ENCODE data around the gene LYRM4.

Gene LYRM4

GRCh38 chr6:5260661-5261544, at the start of gene LYRM4, which contains the start of gene FARS2:
Gene LYRM4 (minus strand): TSS chr6:5260950. CDS start chr6:5260733, 217 bp downstream.
Gene FARS2 (plus strand): TSS chr6:5261513.
- peak; percentile 89 for DNase-seq (ENCODE audit: low spot score)

DNA sequence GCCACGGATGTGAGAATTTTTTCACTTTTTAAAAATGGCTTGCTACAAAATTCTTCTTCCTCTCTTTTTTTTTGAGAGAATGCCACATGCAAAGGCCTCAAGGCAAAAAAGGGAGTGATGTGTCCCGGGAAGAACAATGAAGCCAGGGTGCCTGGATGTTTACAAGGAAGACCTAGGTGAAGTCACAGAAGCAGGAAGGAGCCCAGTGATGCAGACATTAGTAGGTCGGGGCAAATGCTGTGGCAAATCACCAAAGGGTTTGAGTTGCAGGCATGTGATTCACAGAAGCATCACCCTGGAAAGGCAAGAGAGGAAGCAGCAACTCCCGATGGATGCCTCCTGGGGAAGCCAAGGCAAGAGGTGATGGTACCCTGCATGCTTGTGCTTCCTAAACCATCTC, 47.3 kb upstream of the LYRM4 start:
- DNase-seq (ENCODE audit: low spot score), result no peak

GRCh38 chr6:5307058-5307457, 46.3 kb upstream of the LYRM4 start:
- DNase-seq (ENCODE audit: low spot score), result no peak

DNA sequence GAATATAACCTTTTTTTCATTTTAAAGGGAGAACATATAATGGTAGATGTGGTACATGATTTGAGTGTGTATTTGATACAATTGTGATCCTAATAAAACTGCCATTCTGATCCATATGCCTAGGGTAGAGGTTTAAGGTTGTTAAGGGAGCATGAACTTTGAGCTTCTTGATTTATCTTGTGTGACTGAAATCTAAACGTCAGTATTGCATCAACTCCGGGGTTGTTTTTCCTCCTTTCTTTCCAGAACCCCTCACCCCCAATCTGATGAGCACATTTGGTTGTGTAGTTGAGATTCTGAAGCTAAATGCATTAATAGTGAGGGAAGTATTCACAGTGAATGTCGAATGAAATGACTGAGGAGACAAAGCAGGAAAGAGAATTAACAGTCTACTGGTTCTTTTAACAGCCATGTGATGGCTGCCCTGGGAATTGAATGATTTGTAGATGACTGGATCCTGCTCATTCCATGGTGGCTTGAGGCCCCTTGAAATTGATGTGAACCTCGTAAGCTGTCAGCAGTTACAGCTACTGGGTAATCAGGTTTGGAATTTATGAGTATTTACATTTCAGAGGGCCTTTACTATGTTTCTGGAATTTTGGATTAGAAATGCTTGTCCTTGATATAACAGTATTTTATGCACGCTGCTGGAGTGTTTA, 45.3 kb upstream of the LYRM4 start:
- no peak for DNase-seq (ENCODE audit: low spot score)

DNA sequence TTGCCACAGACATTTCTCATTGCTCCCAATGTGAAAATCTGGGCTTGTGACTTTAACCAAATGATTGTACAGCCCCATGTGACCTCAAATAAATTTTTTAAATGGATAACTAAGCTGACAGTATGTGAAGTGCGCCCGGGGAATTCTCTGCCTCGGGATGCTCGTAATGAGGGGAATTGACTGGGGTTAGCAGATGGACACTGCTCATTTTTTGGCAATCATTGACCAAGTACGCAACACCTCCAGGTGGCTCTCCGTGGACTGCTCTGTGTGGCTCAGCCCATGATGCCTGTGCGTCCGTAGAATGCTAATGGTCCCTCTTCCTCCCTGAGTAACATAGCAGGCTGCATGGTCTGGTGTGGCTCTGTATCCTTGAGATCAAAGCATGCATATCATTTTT, 42.9 kb upstream of the LYRM4 start:
- DNase-seq (ENCODE audit: low spot score), result no peak

- DNase-seq (ENCODE audit: low spot score), result peak; percentile 80
These were observed 42.4 kb upstream of the LYRM4 start for GRCh38 chr6:5302995-5303622.

DNA sequence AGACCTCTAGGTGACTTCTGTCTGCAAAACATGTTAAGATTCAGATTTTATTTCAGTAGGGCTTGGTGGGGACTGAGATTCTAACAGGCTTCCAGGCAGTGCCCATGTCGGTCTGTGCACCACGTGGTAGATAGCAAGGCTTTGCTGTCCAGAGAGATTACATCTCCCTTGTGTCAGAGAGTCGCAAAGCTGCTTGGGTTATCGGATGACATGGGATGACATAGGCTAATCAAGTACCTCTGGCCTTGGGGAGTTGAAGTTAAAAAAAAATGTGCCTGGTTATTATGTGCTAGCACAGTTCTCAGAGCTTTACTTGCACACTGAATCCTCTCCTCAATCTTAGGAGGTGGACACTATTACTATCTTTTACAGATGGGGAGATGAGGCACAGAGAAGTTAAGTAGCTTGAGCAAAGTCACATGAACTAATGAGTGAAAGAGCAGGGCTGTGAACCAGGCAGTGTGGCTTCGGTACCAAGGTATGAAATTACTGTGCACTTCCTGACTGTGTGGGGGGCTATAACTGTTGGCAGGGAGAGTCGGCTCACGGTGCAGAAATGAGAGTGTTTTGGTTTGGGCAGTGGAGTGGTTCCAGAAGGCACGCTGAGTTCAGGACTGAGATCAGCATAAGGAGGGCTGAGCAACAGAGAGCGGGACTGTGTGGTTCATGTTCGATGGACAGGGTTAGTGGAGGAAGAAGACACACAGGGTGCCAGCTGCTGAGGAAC, 41.6 kb upstream of the LYRM4 start:
- peak; percentile 93 for DNase-seq (ENCODE audit: low spot score)

DNA sequence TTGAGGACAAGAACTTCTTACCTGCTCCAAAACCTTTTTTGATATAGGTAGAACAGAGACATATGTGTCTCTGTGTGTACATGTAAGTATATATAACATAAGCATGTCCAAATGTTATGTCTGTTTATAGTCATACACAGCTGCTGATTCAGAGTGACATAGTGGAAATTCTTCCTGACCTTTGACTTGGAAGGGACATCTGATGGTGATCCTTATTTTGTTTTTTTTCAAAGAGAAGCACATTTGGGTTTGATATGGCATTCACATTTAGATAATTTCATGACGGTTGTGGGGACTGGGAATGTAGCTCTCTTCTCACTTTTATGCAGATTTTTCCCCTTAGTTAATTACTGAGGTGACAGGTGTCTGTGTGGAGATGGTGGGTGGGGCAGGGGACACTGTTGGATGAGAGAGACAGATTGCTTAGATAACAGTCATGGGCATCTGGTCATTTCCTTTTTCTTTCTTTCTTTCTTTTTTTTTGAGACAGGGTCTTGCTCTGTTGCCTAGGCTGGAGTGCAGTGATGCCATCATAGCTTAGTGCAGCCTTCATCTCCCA, 39.5 kb upstream of the LYRM4 start:
- DNase-seq (ENCODE audit: low spot score), result no peak

DNA sequence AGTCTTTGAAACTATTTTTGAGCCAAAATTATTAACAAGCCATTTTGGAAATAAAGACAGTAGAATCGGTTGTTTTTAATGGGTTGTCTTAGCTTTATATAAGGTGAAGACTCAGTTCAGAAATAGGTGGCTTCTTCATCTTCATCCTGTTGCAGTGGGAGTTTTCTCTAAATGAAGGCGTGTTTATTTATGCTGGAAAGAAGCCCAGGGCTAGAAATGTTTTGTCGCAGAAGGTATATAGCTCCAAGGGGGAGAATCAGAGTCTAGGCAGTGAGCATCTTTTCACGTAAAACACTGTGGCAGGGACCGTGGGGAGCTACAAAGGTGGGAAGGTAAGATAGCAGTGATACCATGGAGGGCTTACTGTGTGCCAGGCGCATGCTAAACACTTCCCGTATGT, 34.9 kb upstream of the LYRM4 start:
- DNase-seq (ENCODE audit: low spot score), result no peak

DNA sequence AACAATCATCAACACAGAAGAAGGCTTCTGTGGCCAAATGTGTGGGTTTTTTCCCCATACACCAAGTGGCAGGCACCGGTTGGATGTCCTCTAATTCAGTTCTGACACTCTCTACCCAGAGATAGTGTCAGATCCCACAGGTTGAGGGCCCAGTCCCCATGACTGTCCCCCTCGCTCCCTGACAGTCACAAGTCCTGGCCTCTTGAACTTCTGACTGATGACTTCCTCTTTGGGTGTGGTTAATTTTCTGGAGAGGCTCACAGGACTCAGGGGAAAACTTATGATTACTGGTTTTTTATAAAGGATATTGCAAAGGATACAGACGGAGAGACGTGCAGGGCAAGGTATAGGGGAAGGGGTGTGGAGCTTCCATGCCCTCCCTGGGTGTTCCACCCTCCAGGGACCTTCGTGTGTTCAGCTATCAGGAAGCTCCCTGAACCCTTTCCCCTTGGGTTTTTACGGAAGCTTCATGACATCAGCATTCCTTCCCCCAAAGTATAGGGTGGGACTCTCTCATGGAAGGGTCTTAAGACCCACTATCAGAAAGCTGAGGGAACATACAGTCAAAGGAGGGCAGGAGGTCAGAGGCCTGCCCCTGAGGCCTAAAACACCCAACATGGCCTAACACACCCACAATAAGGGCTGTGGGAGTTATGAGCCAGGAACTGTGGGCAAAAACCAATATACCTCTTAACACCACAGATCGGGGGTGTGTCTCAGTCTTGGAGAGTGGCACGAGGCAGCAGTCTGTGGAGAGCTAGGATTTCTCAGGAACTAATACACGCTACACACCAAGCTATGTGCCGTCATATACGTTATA, 33.9 kb upstream of the LYRM4 start:
- peak; percentile 31 for DNase-seq (ENCODE audit: low spot score)

DNA sequence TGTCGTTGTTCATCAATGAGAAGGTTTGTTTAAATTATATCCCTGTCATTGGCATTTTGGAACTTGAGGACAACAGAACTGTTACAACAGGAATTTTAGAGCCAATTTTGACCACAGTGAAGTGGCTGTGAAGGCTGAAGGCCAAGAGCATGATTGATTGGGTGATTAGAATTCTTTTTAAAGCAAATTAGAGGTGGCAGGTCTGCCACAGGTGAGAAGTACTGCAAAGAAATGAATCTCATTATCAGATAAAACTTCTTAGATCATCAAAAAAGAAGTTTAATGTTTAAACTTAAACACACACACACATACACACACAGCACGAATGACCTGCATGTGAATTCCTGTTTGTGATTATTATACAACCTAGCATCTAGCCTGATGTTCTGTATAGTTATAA, 32.9 kb upstream of the LYRM4 start:
- no peak for DNase-seq (ENCODE audit: low spot score)

GRCh38 chr6:5292154-5292553, 31.4 kb upstream of the LYRM4 start:
- DNase-seq (ENCODE audit: low spot score), result no peak

DNA sequence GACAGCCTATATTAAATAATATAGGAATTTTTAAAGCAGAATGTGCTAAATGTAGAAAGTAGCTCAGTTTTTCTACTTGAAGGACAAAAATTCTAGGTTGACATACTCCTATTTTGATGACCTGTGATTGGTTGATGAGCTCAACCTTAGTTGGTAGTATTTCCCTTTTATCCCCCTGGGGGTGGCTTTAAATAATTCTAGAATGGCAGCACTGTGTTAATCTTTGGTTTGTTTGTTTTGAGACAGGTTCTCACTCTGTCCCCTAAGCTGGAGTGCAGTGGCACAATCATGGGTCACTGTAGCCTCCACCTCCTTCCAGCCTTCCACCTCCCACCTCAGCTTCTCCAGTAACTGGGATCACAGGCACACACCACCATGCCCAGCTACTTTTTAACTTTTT, 29.8 kb upstream of the LYRM4 start:
- no peak for DNase-seq (ENCODE audit: low spot score)

DNA sequence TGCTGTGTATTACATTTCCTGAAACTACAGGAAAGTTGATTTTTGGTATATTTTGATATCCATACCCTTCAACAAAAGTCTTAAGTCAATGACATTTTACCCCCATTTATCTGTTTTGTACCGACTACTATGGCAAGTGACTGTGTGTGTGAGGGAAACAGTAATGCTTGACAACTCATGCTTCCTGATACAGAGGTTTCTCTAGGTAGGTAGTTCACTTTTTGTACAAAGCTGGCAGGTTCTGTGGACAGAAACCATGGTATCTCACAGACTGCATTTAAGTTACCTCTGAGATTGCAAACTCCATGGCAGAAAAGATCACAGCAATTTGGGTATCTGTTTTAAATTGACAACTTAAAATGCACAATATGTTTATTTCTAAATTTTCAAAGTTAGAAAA, 29.3 kb upstream of the LYRM4 start:
- no peak for DNase-seq (ENCODE audit: low spot score)

DNA sequence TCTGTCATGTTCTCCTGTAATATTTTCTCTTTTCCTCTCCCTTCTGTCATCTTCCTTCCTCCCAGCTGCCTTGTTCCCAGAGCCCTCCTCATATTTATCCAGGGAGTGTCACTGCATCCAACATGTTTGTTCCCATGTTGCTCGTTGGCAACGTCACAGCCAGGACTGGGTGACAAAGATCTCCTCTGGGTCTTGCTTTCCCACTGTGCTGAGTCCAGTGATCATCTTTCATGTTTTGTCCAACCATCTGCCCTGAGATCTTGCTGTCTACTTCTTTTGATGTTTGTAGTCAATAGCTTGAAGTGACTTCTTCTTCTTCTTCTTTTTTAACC, 27.2 kb upstream of the LYRM4 start:
- no peak for DNase-seq (ENCODE audit: low spot score)

- no peak for DNase-seq (ENCODE audit: low spot score)
These were observed 26.6 kb upstream of the LYRM4 start for GRCh38 chr6:5287205-5287965.

DNA sequence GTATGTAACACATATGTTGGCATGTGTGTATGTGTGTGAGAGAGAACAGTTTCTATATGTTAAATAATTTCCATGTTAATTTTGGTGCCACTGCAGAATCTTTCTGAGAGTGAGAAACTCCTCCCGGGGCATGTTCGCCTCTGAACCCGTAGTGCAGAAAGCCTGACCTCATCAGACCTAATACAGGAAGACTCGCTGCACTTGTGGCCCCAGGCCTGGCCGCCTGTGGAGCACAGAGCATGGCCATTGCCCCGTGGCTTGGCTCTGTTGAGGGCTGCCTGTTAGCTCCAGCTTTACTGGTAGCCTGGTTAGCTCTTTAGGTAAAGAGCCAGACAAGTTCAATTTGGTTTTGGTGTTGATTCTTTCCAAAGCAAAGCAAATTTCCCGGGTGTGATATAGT, 26.0 kb upstream of the LYRM4 start:
- DNase-seq (ENCODE audit: low spot score), result no peak

GRCh38 chr6:5285526-5285925, 24.8 kb upstream of the LYRM4 start:
- no peak for DNase-seq (ENCODE audit: low spot score)

GRCh38 chr6:5285081-5285480, 24.3 kb upstream of the LYRM4 start:
- DNase-seq (ENCODE audit: low spot score), result no peak

GRCh38 chr6:5282191-5282623, 21.5 kb upstream of the LYRM4 start:
- no peak for DNase-seq (ENCODE audit: low spot score)
